GM23338 (cell line): ENCODE results near the gene TENM4. TPM values are rescaled to one million over a fixed set of nuclear protein-coding genes. Genes with fewer than 3 reads are reported as not detected.

Experiments used
- ATAC-seq: fragments of 200-7000 bp; cut with Tn5 transposase; 3 replicates; pipeline ENCODE4 v1.9.1; 2020
- DNase-seq: peaks from one replicate; pipeline ENCODE4 v3.0.0-alpha.2; 2015; ENCODE audit warnings: low spot score
- H2AFZ ChIP-seq: fragments of 200-600 bp; sonication (generic); 2 replicates; pipeline ENCODE4 v1.8.0; 2016; ENCODE audit warnings: antibody characterized with exemption, mild to moderate bottlenecking, moderate library complexity
- H3F3A ChIP-seq: fragments of 200-600 bp; sonication (generic); replicated peaks from 2 replicates; pipeline ENCODE4 v1.8.0; 2017; ENCODE audit warnings: antibody characterized with exemption, mixed run types, low read depth
- H3K27ac ChIP-seq: fragments of 200-600 bp; sonication (generic); 2 replicates; pipeline ENCODE4 v1.6.1; 2016; ENCODE audit warnings: low read depth
- H3K27me3 ChIP-seq: fragments of 200-600 bp; sonication (generic); 2 replicates; pipeline ENCODE4 v1.8.0; 2016; ENCODE audit warnings: mild to moderate bottlenecking, mixed run types, moderate library complexity; ENCODE audit not compliant: insufficient read depth
- H3K36me3 ChIP-seq: fragments of 200-600 bp; sonication (generic); 2 replicates; pipeline ENCODE4 v1.8.0; 2016; ENCODE audit warnings: mild to moderate bottlenecking; ENCODE audit not compliant: insufficient read depth
- H3K4me1 ChIP-seq: fragments of 200-600 bp; sonication (generic); 2 replicates; pipeline ENCODE4 v1.8.0; 2016; ENCODE audit warnings: mild to moderate bottlenecking, moderate library complexity; ENCODE audit not compliant: insufficient read depth
- H3K4me2 ChIP-seq: fragments of 200-600 bp; sonication (generic); 2 replicates; pipeline ENCODE4 v1.7.1; 2017; ENCODE audit warnings: mixed run types
- H3K4me3 ChIP-seq: fragments of 200-600 bp; sonication (generic); 2 replicates; pipeline ENCODE4 v1.6.1; 2016; ENCODE audit warnings: mixed run types
- H3K79me2 ChIP-seq: fragments of 200-600 bp; sonication (generic); replicated peaks from 2 replicates; pipeline ENCODE4 v1.8.0; 2017; ENCODE audit warnings: mild to moderate bottlenecking; ENCODE audit not compliant: insufficient read depth
- H3K9me2 ChIP-seq: fragments of 200-600 bp; sonication (generic); 2 replicates; pipeline ENCODE4 v1.8.0; 2017; ENCODE audit not compliant: insufficient read depth
- H4K20me1 ChIP-seq: fragments of 200-600 bp; sonication (generic); replicated peaks from 2 replicates; pipeline ENCODE4 v1.8.0; 2017; ENCODE audit warnings: mild to moderate bottlenecking; ENCODE audit not compliant: insufficient read depth
- H3K27ac Mint-ChIP-seq: 2 replicates; pipeline ENCODE4 v1.8.0; 2020; ENCODE audit warnings: inconsistent platforms, mild to moderate bottlenecking, moderate library complexity, mixed read lengths
- H3K27me3 Mint-ChIP-seq: 3 replicates; pipeline ENCODE4 v1.8.0; 2022; ENCODE audit warnings: low read depth, mild to moderate bottlenecking, moderate library complexity, mixed read lengths, inconsistent platforms; ENCODE audit not compliant: insufficient read depth, poor library complexity
- H3K36me3 Mint-ChIP-seq: 3 replicates; pipeline ENCODE4 v1.8.0; 2021; ENCODE audit warnings: low read depth, mild to moderate bottlenecking, inconsistent platforms, moderate library complexity, mixed read lengths
- H3K4me1 Mint-ChIP-seq: 3 replicates; pipeline ENCODE4 v1.8.0; 2020; ENCODE audit warnings: mild to moderate bottlenecking, inconsistent platforms, mixed read lengths
- H3K4me3 Mint-ChIP-seq: 3 replicates; pipeline ENCODE4 v1.8.0; 2021; ENCODE audit warnings: moderate library complexity, mild to moderate bottlenecking, inconsistent platforms, mixed read lengths
- H3K9me3 Mint-ChIP-seq: 3 replicates; pipeline ENCODE4 v1.8.0; 2020; ENCODE audit warnings: moderate library complexity, mild to moderate bottlenecking, inconsistent platforms, mixed read lengths
- CREB1 ChIP-seq: fragments of 250-450 bp; sonication (Bioruptor Pico); IDR thresholded peaks from 2 replicates; pipeline ENCODE4 v1.5.0; 2020; ENCODE audit warnings: low read depth, mild to moderate bottlenecking, moderate library complexity
- CTCF ChIP-seq, 2 experiments: fragments of 200-600 bp in 1 of 2; sonication (generic) in 1 of 2; conservative IDR thresholded peaks; 2 replicates each; pipeline versions ENCODE4 v1.5.1 to v1.6.1; 2016 to 2017; ENCODE audit warnings: antibody characterized with exemption in 2 of 2, low read depth in 2 of 2, mild to moderate bottlenecking in 2 of 2, moderate library complexity in 1 of 2
- EZH2phosphoT487 ChIP-seq: fragments of 200-600 bp; sonication (generic); IDR thresholded peaks from one replicate; pipeline ENCODE4 v1.8.1; 2018; ENCODE audit warnings: antibody characterized with exemption; ENCODE audit not compliant: unreplicated experiment
- JUNB ChIP-seq: IDR thresholded peaks from one replicate; pipeline ENCODE4 v1.6.1; 2016; ENCODE audit warnings: antibody characterized with exemption; ENCODE audit not compliant: unreplicated experiment
- NANOG ChIP-seq: IDR thresholded peaks from 2 replicates; pipeline ENCODE4 v1.6.1; 2016; ENCODE audit warnings: antibody characterized with exemption, borderline replicate concordance
- REST ChIP-seq: IDR thresholded peaks from one replicate; pipeline ENCODE4 v1.6.1; 2018; ENCODE audit warnings: antibody characterized with exemption; ENCODE audit not compliant: unreplicated experiment
- STAT1 ChIP-seq: IDR thresholded peaks from one replicate; pipeline ENCODE4 v1.6.1; 2016; ENCODE audit warnings: antibody characterized with exemption; ENCODE audit not compliant: unreplicated experiment
- ZNF114 ChIP-seq: fragments of 250-450 bp; sonication (Bioruptor Pico); IDR thresholded peaks from 2 replicates; pipeline ENCODE4 v1.5.0; 2020; ENCODE audit warnings: mild to moderate bottlenecking, moderate library complexity
- ZNF331 ChIP-seq: fragments of 250-450 bp; sonication (Bioruptor Pico); IDR thresholded peaks from 2 replicates; pipeline ENCODE4 v1.5.0; 2020; ENCODE audit warnings: low read depth, mild to moderate bottlenecking, moderate library complexity
- polyA plus RNA-seq: library from polyadenylated mRNA; unstranded; fragments of >200 nt; fragmentation: Nextera tagmentation; extraction: Ambion mirVana; gene quantifications from 2 replicates; pipeline ENCODE4 v1.2.1, GENCODE V29; 2016
- total RNA-seq: library from RNA; depleted of rRNA; stranded (reverse); fragments of >200 nt; shearing (Covaris generic); gene quantifications from 2 replicates; pipeline ENCODE4 v1.2.3, GENCODE V29; 2014

Gene TENM4
- total and polyA plus RNA-seq, 2 experiments from 2014 or later = 7.3 TPM

DNA sequence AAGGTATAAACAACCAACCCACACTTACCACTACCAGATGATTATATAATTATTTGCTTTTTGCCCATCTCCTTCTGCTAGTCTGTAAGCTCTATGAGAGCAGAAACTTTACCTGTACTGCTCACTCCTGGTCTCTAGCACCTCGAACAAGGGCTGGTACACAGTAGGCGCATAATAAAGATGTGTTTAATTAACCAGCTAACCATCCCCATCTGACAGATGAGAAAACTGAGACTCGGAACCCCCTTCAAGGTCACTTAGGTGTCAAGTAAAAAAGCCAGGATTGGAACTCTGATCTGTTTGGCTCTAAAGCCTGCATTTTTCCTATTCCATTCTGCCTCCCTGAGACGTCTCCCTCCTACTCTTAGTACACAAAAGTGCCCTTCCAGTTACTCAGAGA, 370.3 kb downstream of the TENM4 start:
- H3K79me2 ChIP-seq = no peaks in the 10 kb centered on the region
- no peaks in the 10 kb centered on the region for H3F3A ChIP-seq
- peaks cover 10% of the 10 kb centered on the region; the same call in 1 of the 2 replicates for H3K4me1 ChIP-seq
- Mint-ChIP-seq H3K27me3 (peaks cover 9% of the 10 kb centered on the region), H3K36me3 (peaks cover 3% of the 10 kb centered on the region), H3K4me3 (no peak overlapping the region), H3K4me1 (peaks cover 36% of the 10 kb centered on the region), H3K27ac (no peak overlapping the region), H3K9me3 (no peaks in the 10 kb centered on the region; the same call in 2 of the 3 replicates)
- H3K4me2 ChIP-seq = no peak overlapping the region
- H4K20me1 ChIP-seq = no peaks in the 10 kb centered on the region
- no peak overlapping the region for H2AFZ ChIP-seq
- H3K9me2 ChIP-seq = no peaks in the 10 kb centered on the region
- no peak for ATAC-seq
- DNase-seq = no peak
- no peaks in the 10 kb centered on the region for H3K27me3 ChIP-seq
- TF ChIP-seq ZNF331 (CRISPR knock-in tag) (no peak), STAT1 (no peak), ZNF114 (CRISPR knock-in tag) (no peak), REST (no peak), CTCF (conservative IDR thresholded peaks at IDR 0.05; ENCODE audit: low read depth in 2 of 2) (no peak), NANOG (no peak), CREB1 (CRISPR knock-in tag) (no peak), EZH2phosphoT487 (no peak)
- H3K27ac ChIP-seq = no peak overlapping the region
- H3K36me3 ChIP-seq = no peaks in the 10 kb centered on the region
- H3K4me3 ChIP-seq = no peak overlapping the region

- no peak overlapping the region for H3K4me3 Mint-ChIP-seq
- H3K9me3 Mint-ChIP-seq = no peaks in the 10 kb centered on the region
- ATAC-seq (no peak), DNase-seq (no peak)
- H2AFZ ChIP-seq = no peak overlapping the region
- no peaks in the 10 kb centered on the region; the same call in 2 of the 3 replicates for H3K36me3 Mint-ChIP-seq
- no peaks in the 10 kb centered on the region for H3K36me3 ChIP-seq
- H3K4me1 ChIP-seq = peaks cover 8% of the 10 kb centered on the region; the same call in 1 of the 2 replicates
- H3K4me2 ChIP-seq = no peak overlapping the region
- no peaks in the 10 kb centered on the region for H4K20me1 ChIP-seq
- no peak overlapping the region for H3K27ac Mint-ChIP-seq
- no peak overlapping the region for H3K27ac ChIP-seq
- H3K27me3 ChIP-seq = no peaks in the 10 kb centered on the region
- H3K4me1 Mint-ChIP-seq = peaks cover 32% of the 10 kb centered on the region
- H3K4me3 ChIP-seq = no peak overlapping the region
- TF ChIP-seq JUNB = no peak
- no peak for TF ChIP-seq REST
- H3F3A ChIP-seq = no peaks in the 10 kb centered on the region
- H3K9me2 ChIP-seq = no peaks in the 10 kb centered on the region
- no peaks in the 10 kb centered on the region for H3K79me2 ChIP-seq
- H3K27me3 Mint-ChIP-seq = peaks cover 9% of the 10 kb centered on the region
These were observed 371.3 kb downstream of the TENM4 start for GRCh38 chr11:79069504-79069903.
